WERI-Rb-1 (cell line): ENCODE data around the gene MSH4.
"Not testable (repeated sequence)": the region's sequence is repeated elsewhere in the genome, so short reads cannot be mapped to it uniquely, and the experiment has no call there.

ENCODE experiments used
- DNase-seq: peaks from one replicate; pipeline ENCODE4 v3.0.0-alpha.2; 2020
- H3K27ac ChIP-seq: fragments of 250-450 bp; sonication (Bioruptor Pico); 2 replicates; pipeline ENCODE4 v1.5.1; 2020; ENCODE audit warnings: mild to moderate bottlenecking, moderate library complexity
- H3K27me3 ChIP-seq: fragments of 250-450 bp; sonication (Bioruptor Pico); 2 replicates; pipeline ENCODE4 v1.5.1; 2021; ENCODE audit warnings: mild to moderate bottlenecking, low read depth, moderate library complexity; ENCODE audit not compliant: insufficient read depth, severe bottlenecking
- H3K36me3 ChIP-seq: fragments of 250-450 bp; sonication (Bioruptor Pico); 2 replicates; pipeline ENCODE4 v1.5.1; 2020; ENCODE audit warnings: mild to moderate bottlenecking, moderate library complexity
- H3K4me3 ChIP-seq: 2 replicates; pipeline ENCODE4 v1.5.1; 2011; ENCODE audit warnings: low read depth, mild to moderate bottlenecking, control low read depth, low read length
- H3K9me3 ChIP-seq: fragments of 250-450 bp; sonication (Bioruptor Pico); 2 replicates; pipeline ENCODE4 v1.5.1; 2021; ENCODE audit warnings: mild to moderate bottlenecking, moderate library complexity; ENCODE audit not compliant: severe bottlenecking
- CTCF ChIP-seq: IDR thresholded peaks from 2 replicates; pipeline ENCODE4 v1.5.1; 2011; ENCODE audit warnings: low read depth, mild to moderate bottlenecking, control low read depth, inconsistent platforms, low read length

The MSH4 gene

GRCh38 chr1:75808921-75809320 lies 12.2 kb downstream of the MSH4 start:
- no peak for DNase-seq
- Histone ChIP-seq H3K27me3 (no peaks in the 10 kb centered on the region), H3K36me3 (no peaks in the 10 kb centered on the region), H3K4me3 (no peak overlapping the region), H3K27ac (no peak overlapping the region), H3K9me3 (no peaks in the 10 kb centered on the region)
- TF ChIP-seq CTCF: no peak

GRCh38 chr1:75810113-75810512 lies 13.4 kb downstream of the MSH4 start:
- H3K27me3 ChIP-seq, H3K9me3 ChIP-seq, DNase-seq, H3K4me3 ChIP-seq, H3K36me3 ChIP-seq, H3K27ac ChIP-seq: not testable (repeated sequence)

GRCh38 chr1:75811211-75811981 lies 14.7 kb downstream of the MSH4 start:
- Histone ChIP-seq H3K4me3 (no peak overlapping the region), H3K36me3 (no peaks in the 10 kb centered on the region), H3K27ac (no peak overlapping the region), H3K9me3 (no peaks in the 10 kb centered on the region), H3K27me3 (no peaks in the 10 kb centered on the region)
- no peak for DNase-seq
- TF ChIP-seq CTCF: no peak

DNA sequence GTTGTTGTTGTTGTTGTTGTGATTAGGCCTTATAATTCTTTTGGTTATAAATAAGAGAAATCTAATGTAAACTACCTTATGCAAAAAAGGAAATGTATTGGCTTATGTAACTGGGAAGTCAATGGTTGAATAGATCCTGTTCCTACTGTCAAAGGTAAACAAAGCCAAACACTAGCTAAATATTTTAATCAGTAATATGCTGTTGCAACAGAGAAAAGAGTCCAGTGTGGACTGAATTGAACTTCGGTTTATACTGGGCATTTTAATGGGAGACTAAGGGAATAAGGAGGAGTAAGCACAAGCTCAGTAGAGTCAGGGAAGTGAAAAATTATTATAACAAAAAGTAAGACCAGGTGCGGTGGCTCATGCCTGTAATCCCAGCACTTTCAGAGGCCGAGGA lies 15.4 kb downstream of the MSH4 start:
- Histone ChIP-seq H3K36me3 (no peaks in the 10 kb centered on the region), H3K27ac (no peak overlapping the region), H3K4me3 (no peak overlapping the region), H3K9me3 (no peaks in the 10 kb centered on the region), H3K27me3 (no peaks in the 10 kb centered on the region)
- DNase-seq: no peak
- no peak for TF ChIP-seq CTCF

DNA sequence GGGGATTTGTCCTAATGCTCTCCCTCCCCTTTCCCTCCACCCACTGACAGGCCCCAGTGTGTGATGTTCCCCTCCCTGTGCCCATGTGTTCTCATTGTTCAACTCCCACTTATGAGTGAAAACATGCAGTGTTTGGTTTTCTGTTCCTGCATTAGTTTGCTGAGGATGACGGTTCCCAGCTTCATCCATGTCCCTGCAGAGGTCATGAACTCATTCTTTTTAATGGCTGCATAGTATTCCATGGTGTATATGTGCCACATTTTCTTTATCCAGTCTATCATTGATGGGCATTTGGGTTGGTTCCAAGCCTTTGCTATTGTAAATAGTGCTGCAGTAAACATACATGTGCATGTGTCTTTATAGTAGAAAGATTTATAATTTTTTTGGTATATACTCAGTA lies 26.9 kb downstream of the MSH4 start:
- not testable (repeated sequence) for H3K4me3 ChIP-seq, H3K27me3 ChIP-seq, H3K36me3 ChIP-seq, H3K27ac ChIP-seq, H3K9me3 ChIP-seq, DNase-seq

- Histone ChIP-seq H3K36me3 (no peaks in the 10 kb centered on the region), H3K27me3 (no peaks in the 10 kb centered on the region), H3K9me3 (no peaks in the 10 kb centered on the region), H3K4me3 (no peak overlapping the region), H3K27ac (no peak overlapping the region)
- DNase-seq: no peak
- no peak for TF ChIP-seq CTCF
These were observed 39.9 kb downstream of the MSH4 start for GRCh38 chr1:75836528-75837100.

DNA sequence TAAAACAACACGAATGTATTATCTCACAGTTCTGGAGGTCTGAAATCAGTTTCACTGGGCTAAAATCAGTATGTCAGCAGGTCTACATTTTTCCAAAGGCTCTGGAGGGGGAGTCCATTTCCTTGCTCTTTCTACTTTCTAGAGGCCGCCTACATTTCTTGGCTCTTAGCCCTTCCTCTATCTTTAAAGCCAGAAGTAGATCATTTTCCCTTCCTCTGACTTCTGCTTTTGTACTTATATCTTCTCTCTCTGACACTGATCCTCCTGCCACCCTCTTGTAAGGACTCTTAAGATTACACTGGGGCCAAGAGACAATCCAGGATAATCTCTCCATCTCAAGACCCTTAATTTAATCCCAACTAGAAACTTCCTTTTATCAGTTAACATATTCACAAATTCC lies 41.4 kb downstream of the MSH4 start:
- no peak overlapping the region for H3K4me3 ChIP-seq
- DNase-seq: no peak
- H3K27me3 ChIP-seq: no peaks in the 10 kb centered on the region
- no peak overlapping the region for H3K27ac ChIP-seq
- H3K36me3 ChIP-seq: no peaks in the 10 kb centered on the region
- H3K9me3 ChIP-seq: no peaks in the 10 kb centered on the region
- TF ChIP-seq CTCF: no peak
